Measurements from ENCODE around the gene OVCH2. TPM values are rescaled to one million over a fixed set of nuclear protein-coding genes. Genes with fewer than 3 reads are reported as not detected.

Gene OVCH2
- total RNA-seq, 4 donors from 2014 or later, result not detected

DNA sequence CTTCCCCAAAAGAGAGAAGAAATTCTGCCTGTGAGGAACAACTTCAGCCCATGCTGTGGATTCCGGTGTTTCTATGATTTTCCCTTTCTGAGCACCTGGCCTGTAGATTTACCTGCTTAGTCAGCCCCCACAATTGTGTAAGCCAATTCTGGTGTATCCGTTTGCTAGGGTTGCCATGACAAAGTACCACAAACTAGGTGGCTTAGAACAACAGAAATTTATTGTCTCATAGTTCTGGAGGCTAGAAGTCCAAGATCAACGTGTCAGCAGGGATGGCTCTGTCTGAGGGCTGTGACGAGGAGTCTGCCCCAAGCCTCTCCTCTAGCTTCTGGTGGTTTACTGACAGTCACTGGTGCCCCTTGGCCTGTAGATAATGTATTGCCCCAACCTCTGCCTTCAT is 17.0 kb downstream of the OVCH2 start:
- 61 to 100% methylated on average over 1 to 3 of the region's 4 CpGs for WGBS, 2 donors (ENCODE audit: low coverage in 1 of 2)
- Histone ChIP-seq H3K4me1 (no peaks in the 10 kb centered on the region), H3K27me3 (peaks cover 17% of the 10 kb centered on the region), H3K4me3 (no peak overlapping the region), H3K27ac (no peak overlapping the region), H3K9me3 (no peaks in the 10 kb centered on the region), H3K36me3 (no peaks in the 10 kb centered on the region)
- ATAC-seq, result no peak
- TF ChIP-seq POLR2AphosphoS5 (IDR thresholded peaks at IDR 0.05), result no peak
- no peak for TF ChIP-seq EP300 (IDR thresholded peaks at IDR 0.05)
- TF ChIP-seq, protein P1, sequence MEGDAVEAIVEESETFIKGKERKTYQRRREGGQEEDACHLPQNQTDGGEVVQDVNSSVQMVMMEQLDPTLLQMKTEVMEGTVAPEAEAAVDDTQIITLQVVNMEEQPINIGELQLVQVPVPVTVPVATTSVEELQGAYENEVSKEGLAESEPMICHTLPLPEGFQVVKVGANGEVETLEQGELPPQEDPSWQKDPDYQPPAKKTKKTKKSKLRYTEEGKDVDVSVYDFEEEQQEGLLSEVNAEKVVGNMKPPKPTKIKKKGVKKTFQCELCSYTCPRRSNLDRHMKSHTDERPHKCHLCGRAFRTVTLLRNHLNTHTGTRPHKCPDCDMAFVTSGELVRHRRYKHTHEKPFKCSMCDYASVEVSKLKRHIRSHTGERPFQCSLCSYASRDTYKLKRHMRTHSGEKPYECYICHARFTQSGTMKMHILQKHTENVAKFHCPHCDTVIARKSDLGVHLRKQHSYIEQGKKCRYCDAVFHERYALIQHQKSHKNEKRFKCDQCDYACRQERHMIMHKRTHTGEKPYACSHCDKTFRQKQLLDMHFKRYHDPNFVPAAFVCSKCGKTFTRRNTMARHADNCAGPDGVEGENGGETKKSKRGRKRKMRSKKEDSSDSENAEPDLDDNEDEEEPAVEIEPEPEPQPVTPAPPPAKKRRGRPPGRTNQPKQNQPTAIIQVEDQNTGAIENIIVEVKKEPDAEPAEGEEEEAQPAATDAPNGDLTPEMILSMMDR (IDR thresholded peaks at IDR 0.05), result no peak
- TF ChIP-seq POLR2A (IDR thresholded peaks at IDR 0.05), result no peak

DNA sequence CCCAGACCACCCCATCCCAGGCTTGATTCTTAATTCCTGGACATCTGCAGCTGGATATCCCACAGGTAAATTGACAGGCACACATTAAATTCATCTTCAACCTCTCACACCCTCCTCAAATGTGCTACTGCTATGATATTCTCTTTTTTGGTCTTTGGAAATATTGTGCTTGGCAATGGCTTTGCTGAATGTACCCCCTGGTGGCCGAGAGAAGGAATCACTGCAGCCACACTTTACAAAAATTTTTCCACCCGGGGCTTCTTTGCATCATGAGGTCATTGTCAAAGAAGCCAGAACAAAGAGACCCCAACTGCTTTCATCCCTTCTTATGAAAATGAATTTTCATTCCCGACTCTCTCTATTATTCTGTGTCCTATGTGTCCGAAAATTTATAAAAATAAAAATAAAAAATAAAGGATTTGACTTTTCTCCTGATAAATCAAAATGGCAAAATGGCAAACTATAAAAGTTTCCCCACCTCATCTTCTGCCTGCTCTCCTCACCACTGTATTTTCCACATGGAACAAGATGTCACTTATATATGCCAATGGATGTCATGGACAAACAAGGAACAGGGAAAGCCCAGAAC is 17.9 kb downstream of the OVCH2 start:
- Histone ChIP-seq H3K4me1 (no peaks in the 10 kb centered on the region), H3K36me3 (no peaks in the 10 kb centered on the region), H3K4me3 (no peak overlapping the region), H3K27me3 (peaks cover 8% of the 10 kb centered on the region), H3K9me3 (no peaks in the 10 kb centered on the region), H3K27ac (no peak overlapping the region)
- TF ChIP-seq, protein P1 (IDR thresholded peaks at IDR 0.05), result peak; percentile 45 to 71 (median 56)
- no peak for TF ChIP-seq EP300 (IDR thresholded peaks at IDR 0.05)
- no peak for ATAC-seq
- 11 to 15% methylated on average over 3 to 4 of the region's 4 CpGs for WGBS, 2 donors (ENCODE audit: low coverage in 1 of 2)

DNA sequence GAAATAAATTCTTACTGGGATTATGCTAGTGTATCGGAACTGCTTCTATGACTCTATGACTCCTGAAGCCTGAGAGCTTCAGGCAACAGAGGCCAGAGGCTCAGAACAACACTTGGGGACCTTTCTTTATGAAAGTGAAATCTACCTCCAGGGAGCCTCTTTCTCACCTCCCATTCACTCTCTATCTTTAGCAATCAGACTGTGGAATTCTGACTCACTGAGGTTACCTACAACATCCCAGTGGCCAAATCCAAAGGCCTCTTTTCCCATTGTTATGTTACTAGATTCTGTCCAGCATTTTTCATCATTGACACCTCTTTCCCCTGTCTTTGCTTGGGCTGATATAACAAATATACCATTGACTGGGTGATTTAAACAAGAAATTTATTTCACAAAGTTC is 18.9 kb downstream of the OVCH2 start:
- ATAC-seq, result no peak
- Histone ChIP-seq H3K4me1 (no peaks in the 10 kb centered on the region), H3K4me3 (no peak overlapping the region), H3K27ac (no peak overlapping the region), H3K27me3 (peaks cover 4% of the 10 kb centered on the region), H3K36me3 (no peaks in the 10 kb centered on the region), H3K9me3 (no peaks in the 10 kb centered on the region)
- WGBS, 2 donors (ENCODE audit: low coverage in 1 of 2), result 73 to 100% methylated on average over 1 of the region's 1 CpG
- no peak for TF ChIP-seq EP300 (IDR thresholded peaks at IDR 0.05)
- TF ChIP-seq, protein P1 (IDR thresholded peaks at IDR 0.05), result no peak
- TF ChIP-seq POLR2AphosphoS5 (IDR thresholded peaks at IDR 0.05), result no peak
- no peak for TF ChIP-seq POLR2A (IDR thresholded peaks at IDR 0.05)

DNA sequence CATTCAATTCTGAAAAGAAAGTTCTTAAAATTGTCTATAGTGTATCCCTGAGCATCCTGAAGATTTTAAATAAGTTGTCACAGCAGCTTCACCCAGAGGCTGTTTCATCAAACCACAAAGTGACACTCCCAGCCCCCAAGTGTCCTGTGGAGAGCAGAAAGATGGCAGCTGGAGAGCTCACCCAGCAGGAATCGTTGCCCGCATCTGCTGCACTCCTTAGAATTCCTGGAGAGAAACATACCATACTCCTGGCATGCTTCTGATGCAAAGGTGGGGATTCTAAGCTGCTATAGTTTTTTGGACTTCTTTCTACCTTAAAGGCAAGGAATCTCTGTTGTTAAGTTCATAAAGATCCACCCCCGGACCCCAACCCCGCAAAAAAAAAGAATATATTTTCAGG is 19.5 kb downstream of the OVCH2 start:
- no peaks in the 10 kb centered on the region for H3K36me3 ChIP-seq
- peaks cover 4% of the 10 kb centered on the region for H3K27me3 ChIP-seq
- no peak for ATAC-seq
- H3K4me1 ChIP-seq, result no peaks in the 10 kb centered on the region
- no peak for TF ChIP-seq POLR2A (IDR thresholded peaks at IDR 0.05)
- TF ChIP-seq, protein P1 (IDR thresholded peaks at IDR 0.05), result no peak
- no peak for TF ChIP-seq POLR2AphosphoS5 (IDR thresholded peaks at IDR 0.05)
- H3K27ac ChIP-seq, result no peak overlapping the region
- H3K4me3 ChIP-seq, result no peak overlapping the region
- H3K9me3 ChIP-seq, result no peaks in the 10 kb centered on the region
- 74 to 100% methylated on average over 1 to 4 of the region's 4 CpGs for WGBS, 2 donors (ENCODE audit: low coverage in 1 of 2)

DNA sequence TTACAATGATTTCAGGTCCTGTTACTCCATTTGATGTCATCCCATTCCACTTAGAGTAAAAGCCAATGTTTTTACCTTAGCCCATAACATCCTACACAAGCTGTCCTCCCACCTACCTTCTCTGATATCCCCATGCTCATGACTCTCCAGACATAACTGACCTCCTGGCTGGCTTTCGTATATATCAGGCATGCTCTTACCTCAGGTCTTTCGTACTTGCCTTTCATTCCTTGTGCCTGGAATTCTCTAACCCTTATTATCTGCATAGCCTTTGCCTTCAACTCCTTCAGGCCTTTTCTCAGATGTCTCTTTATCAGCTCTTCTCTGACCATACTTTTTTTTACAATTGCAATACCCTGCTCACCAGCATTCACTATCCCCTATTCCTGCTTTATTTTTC is 22.7 kb downstream of the OVCH2 start:
- Histone ChIP-seq H3K36me3 (no peaks in the 10 kb centered on the region), H3K27me3 (peaks cover 15% of the 10 kb centered on the region), H3K4me3 (no peak overlapping the region), H3K27ac (no peak overlapping the region), H3K9me3 (peaks cover 0 to 3% (median 0%) of the 10 kb centered on the region in 3 donors), H3K4me1 (no peaks in the 10 kb centered on the region)
- ATAC-seq, result no peak
- 67 to 90% methylated on average over 2 of the region's 2 CpGs for WGBS, 2 donors (ENCODE audit: low coverage in 1 of 2)
- TF ChIP-seq, protein P1 (IDR thresholded peaks at IDR 0.05), result no peak
- TF ChIP-seq EP300 (IDR thresholded peaks at IDR 0.05) (no peak), POLR2AphosphoS5 (IDR thresholded peaks at IDR 0.05) (no peak), POLR2A (IDR thresholded peaks at IDR 0.05) (no peak)

Data from gastroesophageal sphincter (tissue), 4 donors.